ENCODE data around the gene DIS3.

The DIS3 gene

DNA sequence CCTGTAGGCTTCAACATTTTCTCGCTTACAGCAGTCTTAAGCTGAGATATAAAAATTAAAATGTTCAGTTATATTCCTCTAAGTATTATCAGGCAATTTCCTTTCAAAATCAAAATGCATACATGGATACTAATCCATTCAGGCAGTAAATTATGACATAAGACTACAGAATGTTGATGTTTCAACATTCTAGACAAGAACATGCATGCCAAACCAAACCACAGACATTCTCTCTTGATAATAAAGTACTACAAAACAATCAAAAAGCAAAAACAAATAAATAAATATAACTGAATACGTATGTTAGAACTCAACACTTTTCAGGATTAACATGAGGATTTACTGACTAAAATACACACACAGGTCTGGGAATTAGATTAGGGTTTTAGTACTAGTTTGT is 7.7 kb downstream of the DIS3 start:
- Histone ChIP-seq H4K20me1 (ENCODE audit: insufficient read depth, low read length) (no peaks in the 10 kb centered on the region), H3K27me3 (ENCODE audit: insufficient read depth, low read length) (no peaks in the 10 kb centered on the region)
- TF ChIP-seq EZH2 (IDR thresholded peaks at IDR 0.05; ENCODE audit: borderline replicate concordance, low read length): no peak
- TF ChIP-seq, protein P1, sequence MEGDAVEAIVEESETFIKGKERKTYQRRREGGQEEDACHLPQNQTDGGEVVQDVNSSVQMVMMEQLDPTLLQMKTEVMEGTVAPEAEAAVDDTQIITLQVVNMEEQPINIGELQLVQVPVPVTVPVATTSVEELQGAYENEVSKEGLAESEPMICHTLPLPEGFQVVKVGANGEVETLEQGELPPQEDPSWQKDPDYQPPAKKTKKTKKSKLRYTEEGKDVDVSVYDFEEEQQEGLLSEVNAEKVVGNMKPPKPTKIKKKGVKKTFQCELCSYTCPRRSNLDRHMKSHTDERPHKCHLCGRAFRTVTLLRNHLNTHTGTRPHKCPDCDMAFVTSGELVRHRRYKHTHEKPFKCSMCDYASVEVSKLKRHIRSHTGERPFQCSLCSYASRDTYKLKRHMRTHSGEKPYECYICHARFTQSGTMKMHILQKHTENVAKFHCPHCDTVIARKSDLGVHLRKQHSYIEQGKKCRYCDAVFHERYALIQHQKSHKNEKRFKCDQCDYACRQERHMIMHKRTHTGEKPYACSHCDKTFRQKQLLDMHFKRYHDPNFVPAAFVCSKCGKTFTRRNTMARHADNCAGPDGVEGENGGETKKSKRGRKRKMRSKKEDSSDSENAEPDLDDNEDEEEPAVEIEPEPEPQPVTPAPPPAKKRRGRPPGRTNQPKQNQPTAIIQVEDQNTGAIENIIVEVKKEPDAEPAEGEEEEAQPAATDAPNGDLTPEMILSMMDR (IDR thresholded peaks at IDR 0.05; ENCODE audit: low read length): no peak

DNA sequence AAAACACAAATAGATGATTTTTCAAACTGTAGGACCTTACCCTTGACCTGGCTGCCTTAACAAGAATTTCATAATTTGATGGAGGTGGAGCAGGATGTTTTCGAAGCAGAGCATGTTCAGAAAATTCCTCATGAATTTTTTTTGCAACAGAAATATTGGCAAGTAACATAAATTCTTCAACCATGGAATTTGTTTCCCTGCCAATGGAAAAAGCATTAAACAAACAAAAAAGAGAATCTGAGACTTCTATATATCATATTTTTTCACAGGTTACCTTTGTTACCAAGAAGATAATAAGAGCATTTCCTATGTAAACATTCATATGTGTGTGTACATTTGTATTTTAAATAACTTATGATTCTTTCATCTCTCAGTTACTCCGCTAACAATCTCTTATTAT is 18.3 kb downstream of the DIS3 start:
- Histone ChIP-seq H3F3A (ENCODE audit: insufficient read depth, low read length) (no peaks in the 10 kb centered on the region), H3K27ac (ENCODE audit: low read depth, low read length, poor library complexity, severe bottlenecking) (no peak overlapping the region), H3K36me3 (ENCODE audit: insufficient read depth, low read length) (peaks cover 99% of the 10 kb centered on the region), H3K27me3 (ENCODE audit: insufficient read depth, low read length) (no peaks in the 10 kb centered on the region), H4K20me1 (ENCODE audit: insufficient read depth, low read length) (no peaks in the 10 kb centered on the region), H3K9me2 (ENCODE audit: low read depth, low read length) (no peaks in the 10 kb centered on the region), H3K4me2 (ENCODE audit: low read length) (no peak overlapping the region), H3K79me2 (ENCODE audit: insufficient read depth, low read length) (no peaks in the 10 kb centered on the region), H3K4me1 (ENCODE audit: insufficient read depth, low read length, severe bottlenecking) (no peaks in the 10 kb centered on the region), H3K9me3 (ENCODE audit: low read length) (no peaks in the 10 kb centered on the region), H3K9ac (ENCODE audit: low read length) (no peak overlapping the region), H2AFZ (ENCODE audit: low read length) (no peak overlapping the region), H3K4me3 (ENCODE audit: low read depth, low read length, poor library complexity, severe bottlenecking) (no peak overlapping the region)
- TF ChIP-seq, protein P1 (IDR thresholded peaks at IDR 0.05; ENCODE audit: low read length): no peak
- TF ChIP-seq EZH2 (IDR thresholded peaks at IDR 0.05; ENCODE audit: borderline replicate concordance, low read length): no peak

More for the DNA sequence above, 7.7 kb downstream of the DIS3 start:
- H3K4me2 ChIP-seq (ENCODE audit: low read length): no peak overlapping the region
- no peaks in the 10 kb centered on the region for H3K9me2 ChIP-seq (ENCODE audit: low read depth, low read length)
- H2AFZ ChIP-seq (ENCODE audit: low read length): no peak overlapping the region
- H3K79me2 ChIP-seq (ENCODE audit: insufficient read depth, low read length): peaks cover 10% of the 10 kb centered on the region; the same call in 1 of the 2 replicates
- H3K4me3 ChIP-seq (ENCODE audit: low read depth, low read length, poor library complexity, severe bottlenecking): no peak overlapping the region
- H3F3A ChIP-seq (ENCODE audit: insufficient read depth, low read length): no peaks in the 10 kb centered on the region
- H3K4me1 ChIP-seq (ENCODE audit: insufficient read depth, low read length, severe bottlenecking): peaks cover under 1% of the 10 kb centered on the region
- H3K27ac ChIP-seq (ENCODE audit: low read depth, low read length, poor library complexity, severe bottlenecking): no peak overlapping the region
- H3K9me3 ChIP-seq (ENCODE audit: low read length): no peaks in the 10 kb centered on the region
- H3K9ac ChIP-seq (ENCODE audit: low read length): no peak overlapping the region
- H3K36me3 ChIP-seq (ENCODE audit: insufficient read depth, low read length): peaks cover 97% of the 10 kb centered on the region

DNA sequence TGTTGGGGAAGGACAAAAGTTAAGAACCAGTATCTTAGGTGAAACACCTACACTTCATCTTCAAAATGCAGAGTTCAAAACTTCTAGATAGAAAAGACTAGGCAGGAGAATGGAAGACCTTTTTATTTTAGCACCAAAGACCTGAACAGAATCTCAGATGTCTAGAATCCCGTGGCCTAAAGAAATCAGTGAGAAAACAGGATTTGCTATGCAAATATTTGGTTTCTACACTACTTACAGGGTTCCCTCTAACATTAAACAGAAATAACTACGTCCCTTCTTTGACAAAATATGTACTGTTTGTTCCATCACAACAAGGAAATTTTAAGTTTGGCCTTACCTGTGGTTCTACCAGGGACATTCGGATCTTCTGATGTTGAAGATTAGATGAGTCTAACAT is 21.5 kb downstream of the DIS3 start:
- Histone ChIP-seq H3K4me1 (ENCODE audit: insufficient read depth, low read length, severe bottlenecking) (no peaks in the 10 kb centered on the region), H3K4me2 (ENCODE audit: low read length) (no peak overlapping the region), H3K27ac (ENCODE audit: low read depth, low read length, poor library complexity, severe bottlenecking) (no peak overlapping the region), H3K27me3 (ENCODE audit: insufficient read depth, low read length) (no peaks in the 10 kb centered on the region), H3K9ac (ENCODE audit: low read length) (no peak overlapping the region), H3K4me3 (ENCODE audit: low read depth, low read length, poor library complexity, severe bottlenecking) (no peak overlapping the region), H3K79me2 (ENCODE audit: insufficient read depth, low read length) (no peaks in the 10 kb centered on the region), H3K36me3 (ENCODE audit: insufficient read depth, low read length) (peaks cover 94% of the 10 kb centered on the region), H2AFZ (ENCODE audit: low read length) (no peak overlapping the region), H4K20me1 (ENCODE audit: insufficient read depth, low read length) (no peaks in the 10 kb centered on the region), H3F3A (ENCODE audit: insufficient read depth, low read length) (0 out of 2 replicates have a peak, but pooled peaks cover 5% of the 10 kb centered on the region), H3K9me2 (ENCODE audit: low read depth, low read length) (no peaks in the 10 kb centered on the region), H3K9me3 (ENCODE audit: low read length) (no peaks in the 10 kb centered on the region)
- TF ChIP-seq EZH2 (IDR thresholded peaks at IDR 0.05; ENCODE audit: borderline replicate concordance, low read length): no peak
- TF ChIP-seq, protein P1 (IDR thresholded peaks at IDR 0.05; ENCODE audit: low read length): no peak
